HFFc6 (cell line): ENCODE measurements around the gene TRAPPC10. TPM values are rescaled to one million over a fixed set of nuclear protein-coding genes. Genes with fewer than 3 reads are reported as not detected.

Source experiments
- DNase-seq: peaks from one replicate; pipeline ENCODE4 v3.0.0-alpha.2; 2018
- H3K27ac Mint-ChIP-seq: 2 replicates; pipeline ENCODE4 v1.8.0; 2020; ENCODE audit warnings: mild to moderate bottlenecking, mixed read lengths
- H3K27me3 Mint-ChIP-seq: 2 replicates; pipeline ENCODE4 v1.8.0; 2021; ENCODE audit warnings: mild to moderate bottlenecking, moderate library complexity, mixed read lengths; ENCODE audit not compliant: insufficient read depth
- H3K36me3 Mint-ChIP-seq: 2 replicates; pipeline ENCODE4 v1.8.0; 2021; ENCODE audit warnings: low read depth, mixed read lengths
- H3K4me1 Mint-ChIP-seq: 2 replicates; pipeline ENCODE4 v1.8.0; 2020; ENCODE audit warnings: low read depth, mixed read lengths
- H3K4me3 Mint-ChIP-seq: 2 replicates; pipeline ENCODE4 v1.8.0; 2020; ENCODE audit warnings: mild to moderate bottlenecking, moderate library complexity, mixed read lengths
- H3K9me3 Mint-ChIP-seq: 2 replicates; pipeline ENCODE4 v1.8.0; 2020; ENCODE audit warnings: mild to moderate bottlenecking, mixed read lengths
- total RNA-seq, 6 experiments: library from RNA; stranded (reverse); fragmentation: NEBNext Ultra II Directional; extraction: Animal tissue kit (Norgen Biotek cat#: 25700); gene quantifications; 2 replicates in 1 of 6; 3 replicates in 5 of 6; pipeline ENCODE4 v1.2.3, GENCODE V29; 2021
- TF ChIP-seq, protein P1 (sequence below): fragments of 200-600 bp; sonication (generic); IDR thresholded peaks from 2 replicates; pipeline ENCODE4 v1.5.0; 2021; ENCODE audit warnings: antibody characterized with exemption, mild to moderate bottlenecking

TRAPPC10 gene
- total RNA-seq, 6 experiments from 2014 or later = 24.1 to 29.4 (median 27.7) TPM

- Mint-ChIP-seq H3K27me3 (peaks cover under 1% of the 10 kb centered on the region; the same call in 1 of the 2 replicates), H3K4me1 (no peaks in the 10 kb centered on the region), H3K4me3 (no peak overlapping the region), H3K27ac (no peak overlapping the region), H3K36me3 (peaks cover 20% of the 10 kb centered on the region), H3K9me3 (no peaks in the 10 kb centered on the region)
- no peak for DNase-seq
- TF ChIP-seq, protein P1, sequence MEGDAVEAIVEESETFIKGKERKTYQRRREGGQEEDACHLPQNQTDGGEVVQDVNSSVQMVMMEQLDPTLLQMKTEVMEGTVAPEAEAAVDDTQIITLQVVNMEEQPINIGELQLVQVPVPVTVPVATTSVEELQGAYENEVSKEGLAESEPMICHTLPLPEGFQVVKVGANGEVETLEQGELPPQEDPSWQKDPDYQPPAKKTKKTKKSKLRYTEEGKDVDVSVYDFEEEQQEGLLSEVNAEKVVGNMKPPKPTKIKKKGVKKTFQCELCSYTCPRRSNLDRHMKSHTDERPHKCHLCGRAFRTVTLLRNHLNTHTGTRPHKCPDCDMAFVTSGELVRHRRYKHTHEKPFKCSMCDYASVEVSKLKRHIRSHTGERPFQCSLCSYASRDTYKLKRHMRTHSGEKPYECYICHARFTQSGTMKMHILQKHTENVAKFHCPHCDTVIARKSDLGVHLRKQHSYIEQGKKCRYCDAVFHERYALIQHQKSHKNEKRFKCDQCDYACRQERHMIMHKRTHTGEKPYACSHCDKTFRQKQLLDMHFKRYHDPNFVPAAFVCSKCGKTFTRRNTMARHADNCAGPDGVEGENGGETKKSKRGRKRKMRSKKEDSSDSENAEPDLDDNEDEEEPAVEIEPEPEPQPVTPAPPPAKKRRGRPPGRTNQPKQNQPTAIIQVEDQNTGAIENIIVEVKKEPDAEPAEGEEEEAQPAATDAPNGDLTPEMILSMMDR = no peak
Observed at GRCh38 chr21:44039828-44040227, 27.7 kb downstream of the TRAPPC10 start.

GRCh38 chr21:44043613-44044012 lies 31.5 kb downstream of the TRAPPC10 start:
- Mint-ChIP-seq H3K36me3 (no peaks in the 10 kb centered on the region; the same call in none of the 2 replicates), H3K27me3 (peaks cover 2% of the 10 kb centered on the region; the same call in 1 of the 2 replicates), H3K4me1 (no peaks in the 10 kb centered on the region), H3K27ac (no peak overlapping the region), H3K9me3 (no peaks in the 10 kb centered on the region), H3K4me3 (no peak overlapping the region)
- DNase-seq = no peak
- TF ChIP-seq, protein P1 = no peak

DNA sequence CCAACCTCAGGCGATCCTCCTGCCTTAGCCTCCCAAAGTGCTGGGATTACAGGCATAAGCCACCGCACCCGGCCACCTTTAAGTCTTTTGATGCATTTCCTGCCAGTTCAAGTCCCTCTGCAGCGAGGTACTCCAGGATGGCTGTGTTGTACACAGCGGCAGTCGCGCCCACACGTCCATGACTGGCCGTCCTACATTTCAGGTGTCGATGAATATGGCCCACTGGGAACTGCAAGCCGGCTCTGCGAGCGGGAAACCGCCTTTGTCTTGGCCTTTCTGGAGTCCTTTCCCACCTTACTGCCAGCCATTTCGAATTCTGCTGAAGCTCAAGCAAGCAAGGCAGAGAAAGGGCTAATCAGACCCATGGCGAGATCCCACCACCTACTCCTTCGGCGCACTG lies 34.6 kb downstream of the TRAPPC10 start:
- Mint-ChIP-seq H3K27ac (no peak overlapping the region), H3K4me3 (no peak overlapping the region), H3K4me1 (peaks cover 9% of the 10 kb centered on the region), H3K36me3 (no peaks in the 10 kb centered on the region; the same call in 1 of the 2 replicates), H3K9me3 (no peaks in the 10 kb centered on the region), H3K27me3 (peaks cover 2% of the 10 kb centered on the region)
- TF ChIP-seq, protein P1 = no peak
- DNase-seq = no peak

DNA sequence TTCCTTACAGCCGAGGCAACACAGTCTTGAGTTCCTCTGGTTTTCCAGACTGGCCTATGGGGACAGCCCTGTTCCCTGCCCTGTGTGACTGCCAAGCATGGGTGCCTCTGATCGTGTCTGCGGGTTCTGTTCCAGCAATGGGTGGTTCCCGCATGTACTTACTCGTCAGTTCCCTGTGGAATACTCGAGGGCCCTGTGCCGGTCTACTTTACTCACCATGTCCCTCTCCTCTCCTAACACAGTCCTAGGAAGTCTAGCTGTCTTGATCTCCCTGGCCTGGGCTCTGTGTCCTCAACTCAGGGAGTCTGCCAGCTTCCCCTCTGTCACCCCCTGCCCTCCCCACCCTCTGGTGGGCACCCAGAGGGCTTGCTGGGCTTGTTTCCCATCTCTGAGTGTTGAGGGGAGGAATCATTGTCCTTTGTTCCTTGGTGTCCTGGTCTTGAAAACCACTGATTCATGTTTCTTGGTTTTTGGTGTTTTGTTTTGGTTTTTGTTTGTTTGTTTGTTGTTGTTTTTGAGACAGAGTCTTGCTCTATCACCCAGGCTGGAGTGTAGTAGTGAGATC lies 36.0 kb downstream of the TRAPPC10 start:
- peaks cover 4% of the 10 kb centered on the region; the same call in 1 of the 2 replicates for H3K36me3 Mint-ChIP-seq
- H3K4me3 Mint-ChIP-seq = no peak overlapping the region
- peaks cover 9% of the 10 kb centered on the region for H3K4me1 Mint-ChIP-seq
- TF ChIP-seq, protein P1 = no peak
- peaks cover 2% of the 10 kb centered on the region for H3K27me3 Mint-ChIP-seq
- no peaks in the 10 kb centered on the region for H3K9me3 Mint-ChIP-seq
- H3K27ac Mint-ChIP-seq = no peak overlapping the region
- DNase-seq = no peak

GRCh38 chr21:44049182-44049581 lies 37.1 kb downstream of the TRAPPC10 start:
- TF ChIP-seq, protein P1 = no peak
- no peak for DNase-seq
- Mint-ChIP-seq H3K9me3 (no peaks in the 10 kb centered on the region), H3K27ac (no peak overlapping the region), H3K4me3 (no peak overlapping the region), H3K36me3 (peaks cover 4% of the 10 kb centered on the region; the same call in 1 of the 2 replicates), H3K27me3 (peaks cover 2% of the 10 kb centered on the region), H3K4me1 (peaks cover 9% of the 10 kb centered on the region)
